Transverse colon (tissue), 4 donors: ENCODE results near the gene PLEKHA7. TPM values are rescaled to one million over a fixed set of nuclear protein-coding genes. Genes with fewer than 3 reads are reported as not detected.

ENCODE experiments used
- DNase-seq: peaks from one replicate; pipeline ENCODE4 v3.0.0-alpha.2; 2019
- H3K27ac ChIP-seq, 4 donors: fragments of 200-600 bp; sonication (generic); 2 replicates each; pipeline ENCODE4 v1.5.1; 2016 to 2018; ENCODE audit warnings: inconsistent platforms in 4 of 4
- H3K27me3 ChIP-seq: fragments of 200-600 bp; sonication (generic); 2 replicates; pipeline ENCODE4 v1.5.1; 2017; ENCODE audit warnings: inconsistent platforms
- H3K36me3 ChIP-seq, 4 donors: fragments of 200-600 bp; sonication (generic); 2 replicates each; pipeline ENCODE4 v1.5.1; 2017 to 2019; ENCODE audit warnings: inconsistent platforms in 4 of 4
- H3K4me1 ChIP-seq, 4 donors: fragments of 200-600 bp; sonication (generic); 2 replicates each; pipeline ENCODE4 v1.5.1; 2017 to 2020; ENCODE audit warnings: inconsistent platforms in 4 of 4
- H3K4me3 ChIP-seq, 4 donors: fragments of 200-600 bp; sonication (generic); 1 replicate in 1 of 4; 2 replicates in 3 of 4; pipeline versions ENCODE4 v1.5.1 to v1.6.1; 2017 to 2019; ENCODE audit warnings: inconsistent platforms in 4 of 4
- H3K9me3 ChIP-seq, 2 donors: fragments of 200-600 bp; sonication (generic); 2 replicates each; pipeline ENCODE4 v1.5.1; 2017 to 2019; ENCODE audit warnings: inconsistent platforms in 2 of 2
- CTCF ChIP-seq, 5 experiments: fragments of 200-600 bp in 3 of 5; fragments of 450-650 bp in 2 of 5; sonication (generic) in 3 of 5; IDR thresholded peaks; 1 replicate in 2 of 5; 2 replicates in 3 of 5; pipeline ENCODE4 v1.5.1; 2016 to 2017; ENCODE audit warnings: antibody characterized with exemption in 5 of 5, inconsistent platforms in 3 of 5, mild to moderate bottlenecking in 2 of 5, moderate library complexity in 1 of 5
- EP300 ChIP-seq: sonication (generic); formaldehyde crosslinking; IDR thresholded peaks from one replicate; pipeline ENCODE4 v1.6.1; 2017; ENCODE audit warnings: antibody characterized with exemption, low read depth
- POLR2A ChIP-seq: fragments of 450-650 bp; IDR thresholded peaks from one replicate; pipeline ENCODE4 v1.6.1; 2016; ENCODE audit warnings: antibody characterized with exemption, mild to moderate bottlenecking, moderate library complexity
- POLR2AphosphoS5 ChIP-seq, 3 donors: sonication (generic); formaldehyde crosslinking; IDR thresholded peaks; one replicate each; pipeline ENCODE4 v1.6.1; 2016; ENCODE audit warnings: antibody characterized with exemption in 3 of 3
- WGBS, 2 donors: methylation state at CpG; one replicate each; pipeline ENCODE4 v1.1.5; 2018; ENCODE audit warnings: low coverage in 1 of 2; 5-methylcytosine and 5-hydroxymethylcytosine counted together
- in situ Hi-C, 4 donors: fragments of 200-750 bp; cut with MboI; loops; one replicate each; pipeline versions ENCODE4 v1.15.0 to v1.15.1; 2017; ENCODE audit warnings: low sequenced_read_pairs in 3 of 4, low pct_ligation_motif_present in 1 of 4, low pct_unique_long_range_greater_than_20kb in 1 of 4
- intact Hi-C: fragments of 100-400 bp; cut with DNase I; formaldehyde crosslinking; loops from one replicate; pipeline ENCODE4 v1.15.1; 2023; ENCODE audit warnings: low total_unique reads
- total RNA-seq, 4 donors: library from RNA; depleted of rRNA; stranded (reverse); fragments of >200 nt; gene quantifications; one replicate each; pipeline ENCODE4 v1.1.0, GENCODE V29; 2016

The PLEKHA7 gene
- total RNA-seq, 4 donors from 2014 or later = 109 to 243 (median 114) TPM

- H3K4me1 ChIP-seq = peaks cover 0 to 6% (median 3%) of the 10 kb centered on the region in 4 donors
- 31 to 83% methylated on average over 1 to 8 of the region's 8 CpGs for WGBS, 2 donors
- H3K27me3 ChIP-seq = no peaks in the 10 kb centered on the region
- in situ Hi-C loops (loop anchor here in 2 of 4 donors (25.0 kb wide), 1 partner anchor 242 kb away; no protein-coding TSS in a partner anchor), intact Hi-C loops (loop anchor here (5.0 kb wide), 1 partner anchor 1532 kb away; no protein-coding TSS in a partner anchor)
- H3K9me3 ChIP-seq = no peaks in the 10 kb centered on the region
- no peak overlapping the region for H3K4me3 ChIP-seq
- no peak overlapping the region for H3K27ac ChIP-seq
- no peak for TF ChIP-seq EP300
- no peak for TF ChIP-seq POLR2A
- no peak for TF ChIP-seq POLR2AphosphoS5 (IDR thresholded peaks at IDR 0.05)
- peak; percentile 74 to 83 (median 82) for TF ChIP-seq CTCF (IDR thresholded peaks at IDR 0.05)
- H3K36me3 ChIP-seq = peaks cover 0 to 3% (median 0%) of the 10 kb centered on the region in 4 donors
- peak; percentile 80 for DNase-seq
Observed at GRCh38 chr11:16820324-16821092, 193.7 kb downstream of the PLEKHA7 start.

GRCh38 chr11:16818284-16818683 is 195.9 kb downstream of the PLEKHA7 start:
- no peak for DNase-seq
- Histone ChIP-seq H3K4me3 (no peak overlapping the region), H3K27me3 (no peaks in the 10 kb centered on the region), H3K9me3 (no peaks in the 10 kb centered on the region), H3K36me3 (no peaks in the 10 kb centered on the region), H3K27ac (no peak overlapping the region), H3K4me1 (peaks cover 0 to 6% (median 3%) of the 10 kb centered on the region in 4 donors)
- TF ChIP-seq CTCF (IDR thresholded peaks at IDR 0.05) = no peak
- TF ChIP-seq POLR2A = no peak
- TF ChIP-seq EP300 = no peak
- no peak for TF ChIP-seq POLR2AphosphoS5 (IDR thresholded peaks at IDR 0.05)
- 76 to 83% methylated on average over 2 to 4 of the region's 4 CpGs for WGBS, 2 donors
- in situ Hi-C loops (loop anchor here in 3 of 4 donors (10.0 to 25.0 kb wide), 3 partner anchors 117 to 247 kb away; no protein-coding TSS in a partner anchor), intact Hi-C loops (no loop called here)

DNA sequence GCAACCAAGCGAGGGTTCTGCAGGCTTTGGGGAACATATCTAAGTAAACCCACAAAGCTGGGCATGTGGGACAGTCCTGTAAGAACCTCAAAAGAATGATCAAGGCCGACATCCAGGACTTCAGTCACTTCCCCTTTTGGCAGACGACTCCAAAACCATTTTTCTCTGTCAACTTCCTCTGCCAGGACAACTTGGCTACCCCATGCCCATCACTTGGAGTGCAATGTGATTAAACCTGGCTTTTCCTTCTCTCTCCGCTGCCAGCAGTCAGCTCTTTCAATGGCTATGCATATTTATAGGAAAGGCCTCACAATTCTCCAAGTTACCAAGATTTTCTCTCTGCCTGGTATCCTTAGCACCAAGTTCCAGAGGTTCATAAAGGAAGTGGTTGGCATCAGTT is 196.9 kb downstream of the PLEKHA7 start:
- Histone ChIP-seq H3K4me3 (no peak overlapping the region), H3K27ac (no peak overlapping the region), H3K9me3 (no peaks in the 10 kb centered on the region), H3K27me3 (no peaks in the 10 kb centered on the region), H3K4me1 (peaks cover 0 to 6% (median 3%) of the 10 kb centered on the region in 4 donors), H3K36me3 (no peaks in the 10 kb centered on the region)
- DNase-seq = no peak
- TF ChIP-seq POLR2A (no peak), EP300 (no peak), CTCF (IDR thresholded peaks at IDR 0.05) (no peak), POLR2AphosphoS5 (IDR thresholded peaks at IDR 0.05) (no peak)
- 70 to 80% methylated on average over 2 to 4 of the region's 4 CpGs for WGBS, 2 donors
- in situ Hi-C loops (loop anchor here in 3 of 4 donors (10.0 to 25.0 kb wide), 3 partner anchors 117 to 247 kb away; no protein-coding TSS in a partner anchor), intact Hi-C loops (no loop called here)
